Measurements from ENCODE around the gene BTBD6. TPM values are rescaled to one million over a fixed set of nuclear protein-coding genes. Genes with fewer than 3 reads are reported as not detected.
"Not testable (repeated sequence)": the region's sequence is repeated elsewhere in the genome, so short reads cannot be mapped to it uniquely, and the experiment has no call there.

Gene BTBD6
- total and polyA plus RNA-seq, 8 donors, result 32.7 to 52.6 (median 41.2) TPM

DNA sequence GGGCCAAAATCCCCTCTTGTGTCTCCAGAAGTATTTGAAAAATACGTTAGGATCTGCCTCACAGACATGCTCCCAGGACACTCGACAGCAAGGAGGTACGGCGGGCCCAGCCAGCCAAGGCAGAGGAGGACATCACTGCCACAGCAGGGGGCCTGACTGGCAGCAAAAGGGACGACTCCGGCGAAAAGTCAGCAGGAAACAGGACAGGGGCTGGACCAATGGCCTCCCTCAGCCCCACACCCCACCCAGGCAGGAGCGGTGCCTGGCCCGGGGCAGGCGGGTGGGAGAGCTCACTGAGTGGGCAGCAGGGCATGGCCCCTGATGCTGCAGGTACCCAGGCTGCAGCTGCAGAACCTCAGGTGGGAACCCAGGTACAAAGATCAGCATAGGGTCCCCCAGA, 34.7 kb downstream of the BTBD6 start:
- intact Hi-C loops (cut with DNase I), result loop anchor here in 1 of 2 donors (5.0 kb wide), 1 partner anchor 81 kb away; no protein-coding TSS in a partner anchor
- TF ChIP-seq, protein P1, sequence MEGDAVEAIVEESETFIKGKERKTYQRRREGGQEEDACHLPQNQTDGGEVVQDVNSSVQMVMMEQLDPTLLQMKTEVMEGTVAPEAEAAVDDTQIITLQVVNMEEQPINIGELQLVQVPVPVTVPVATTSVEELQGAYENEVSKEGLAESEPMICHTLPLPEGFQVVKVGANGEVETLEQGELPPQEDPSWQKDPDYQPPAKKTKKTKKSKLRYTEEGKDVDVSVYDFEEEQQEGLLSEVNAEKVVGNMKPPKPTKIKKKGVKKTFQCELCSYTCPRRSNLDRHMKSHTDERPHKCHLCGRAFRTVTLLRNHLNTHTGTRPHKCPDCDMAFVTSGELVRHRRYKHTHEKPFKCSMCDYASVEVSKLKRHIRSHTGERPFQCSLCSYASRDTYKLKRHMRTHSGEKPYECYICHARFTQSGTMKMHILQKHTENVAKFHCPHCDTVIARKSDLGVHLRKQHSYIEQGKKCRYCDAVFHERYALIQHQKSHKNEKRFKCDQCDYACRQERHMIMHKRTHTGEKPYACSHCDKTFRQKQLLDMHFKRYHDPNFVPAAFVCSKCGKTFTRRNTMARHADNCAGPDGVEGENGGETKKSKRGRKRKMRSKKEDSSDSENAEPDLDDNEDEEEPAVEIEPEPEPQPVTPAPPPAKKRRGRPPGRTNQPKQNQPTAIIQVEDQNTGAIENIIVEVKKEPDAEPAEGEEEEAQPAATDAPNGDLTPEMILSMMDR (IDR thresholded peaks at IDR 0.05), result no peak
- Histone ChIP-seq H3K27ac (no peak overlapping the region), H3K4me1 (peaks cover 0 to 10% of the 10 kb centered on the region in 2 donors), H3K27me3 (no peaks in the 10 kb centered on the region), H3K36me3 (peaks cover 0 to 8% of the 10 kb centered on the region in 2 donors), H3K9me3 (no peaks in the 10 kb centered on the region), H3K4me3 (no peak overlapping the region)
- ATAC-seq (no peak), DNase-seq (no peak)

GRCh38 chr14:105283899-105284298, 35.6 kb downstream of the BTBD6 start:
- no peaks in the 10 kb centered on the region for H3K27me3 ChIP-seq
- TF ChIP-seq, protein P1 (IDR thresholded peaks at IDR 0.05), result no peak
- DNase-seq, result no peak
- H3K27ac ChIP-seq, result no peak overlapping the region
- intact Hi-C loops (cut with DNase I), result loop anchor here in 1 of 2 donors (5.0 kb wide), 1 partner anchor 82 kb away; no protein-coding TSS in a partner anchor
- no peaks in the 10 kb centered on the region for H3K9me3 ChIP-seq
- peaks cover 0 to 10% of the 10 kb centered on the region in 2 donors for H3K4me1 ChIP-seq
- peaks cover 0 to 8% of the 10 kb centered on the region in 2 donors for H3K36me3 ChIP-seq
- ATAC-seq, result no peak
- H3K4me3 ChIP-seq, result no peak overlapping the region

GRCh38 chr14:105285174-105285573, 36.8 kb downstream of the BTBD6 start:
- intact Hi-C loops (cut with DNase I), result no loop called here
- peaks cover 0 to 10% of the 10 kb centered on the region in 2 donors for H3K4me1 ChIP-seq
- H3K27ac ChIP-seq, result no peak overlapping the region
- H3K9me3 ChIP-seq, result no peaks in the 10 kb centered on the region
- no peaks in the 10 kb centered on the region for H3K27me3 ChIP-seq
- ATAC-seq (no peak), DNase-seq (no peak)
- peaks cover 0 to 8% of the 10 kb centered on the region in 2 donors for H3K36me3 ChIP-seq
- no peak overlapping the region for H3K4me3 ChIP-seq
- TF ChIP-seq, protein P1 (IDR thresholded peaks at IDR 0.05), result no peak

GRCh38 chr14:105286759-105287144, 38.4 kb downstream of the BTBD6 start:
- Histone ChIP-seq H3K27me3 (no peaks in the 10 kb centered on the region), H3K4me3 (no peak overlapping the region), H3K27ac (no peak overlapping the region), H3K4me1 (peaks cover 0 to 21% of the 10 kb centered on the region in 2 donors), H3K36me3 (peaks cover 0 to 8% of the 10 kb centered on the region in 2 donors), H3K9me3 (no peaks in the 10 kb centered on the region)
- TF ChIP-seq, protein P1 (IDR thresholded peaks at IDR 0.05), result no peak
- intact Hi-C loops (cut with DNase I), result no loop called here
- no peak for ATAC-seq
- DNase-seq, result no peak

DNA sequence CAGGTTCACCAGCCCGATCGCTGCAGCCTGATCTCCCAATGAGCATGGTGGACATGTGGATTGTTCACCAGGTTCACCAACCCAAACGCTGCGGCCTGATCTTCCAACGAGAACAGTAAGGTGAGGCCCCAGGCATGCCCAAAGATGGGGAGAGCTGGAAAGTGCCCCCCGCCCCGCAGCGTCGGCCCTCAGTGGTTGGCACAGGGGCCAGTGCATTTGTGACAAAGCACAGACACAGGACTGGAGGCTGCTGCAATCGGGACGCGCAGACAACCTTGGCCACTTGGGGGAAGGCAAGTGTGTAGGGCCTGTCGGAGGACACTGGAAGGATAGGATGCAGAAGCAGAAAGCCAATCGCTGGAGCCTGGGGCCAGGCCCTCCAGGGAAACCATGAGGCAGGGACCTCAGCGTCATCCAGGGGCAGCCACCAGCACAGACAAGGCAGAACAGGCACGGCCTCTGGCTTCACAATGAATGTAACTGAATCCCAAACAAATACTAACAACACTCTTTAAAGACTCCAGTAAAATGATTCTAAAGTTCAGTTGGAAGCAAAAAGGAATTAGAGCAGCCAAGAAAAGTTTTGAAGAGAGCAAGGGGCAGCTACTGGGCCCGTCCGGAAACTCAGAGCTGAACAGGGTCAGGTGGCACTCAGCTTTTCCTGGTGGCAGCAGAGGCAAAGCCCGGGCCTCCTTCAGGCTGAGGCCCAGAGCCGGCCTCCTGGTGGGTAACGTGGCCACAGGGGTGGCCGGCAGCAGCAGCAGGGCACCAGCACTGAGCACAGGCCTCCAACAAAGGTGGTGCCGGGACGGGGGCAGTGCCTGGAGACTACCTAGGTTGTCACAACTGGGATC, 39.1 kb downstream of the BTBD6 start:
- Histone ChIP-seq H3K4me3 (no peak overlapping the region), H3K9me3 (no peaks in the 10 kb centered on the region), H3K27ac (no peak overlapping the region), H3K4me1 (peaks cover 0 to 28% of the 10 kb centered on the region in 2 donors), H3K36me3 (peaks cover 0 to 8% of the 10 kb centered on the region in 2 donors), H3K27me3 (no peaks in the 10 kb centered on the region)
- DNase-seq (no peak), ATAC-seq (no peak)
- TF ChIP-seq, protein P1 (IDR thresholded peaks at IDR 0.05), result no peak
- intact Hi-C loops (cut with DNase I), result no loop called here

DNA sequence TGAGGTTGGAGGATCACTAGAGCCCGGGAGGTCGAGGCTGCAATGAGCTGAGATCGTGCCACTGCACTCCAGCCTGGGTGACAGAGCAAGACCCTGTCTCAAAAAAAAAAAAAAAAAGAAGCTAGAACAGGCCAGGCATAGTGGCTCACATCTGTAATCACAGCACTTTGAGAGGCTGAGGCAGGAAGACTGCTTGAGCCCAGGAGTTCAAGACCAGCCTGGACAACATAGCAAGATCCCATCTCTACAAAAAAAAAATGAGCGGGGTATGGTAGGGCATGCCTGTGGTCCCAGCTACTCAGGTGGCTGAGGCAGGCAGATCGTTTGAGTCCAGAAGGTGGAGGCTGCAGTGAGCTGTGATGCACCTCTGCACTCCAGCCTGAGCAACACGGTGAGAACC, 40.6 kb downstream of the BTBD6 start:
- DNase-seq; H3K9me3 ChIP-seq; H3K4me3 ChIP-seq; H3K27me3 ChIP-seq; ATAC-seq; intact Hi-C loops (cut with DNase I); H3K27ac ChIP-seq; H3K36me3 ChIP-seq: not testable (repeated sequence)
- H3K4me1 ChIP-seq, result peaks cover 1 to 37% of the 10 kb centered on the region in 2 donors

Measured in left lung (tissue), 10 donors.